GM21723 (cell line): ENCODE data around the gene GTF3C1.

Experiments used
- ATAC-seq: cut with Tn5 transposase; IDR thresholded peaks from one replicate; pipeline ENCODE4 v1.9.1; 2021; ENCODE audit warnings: mild to moderate bottlenecking, moderate library complexity; ENCODE audit not compliant: unreplicated experiment

GTF3C1 gene

GRCh38 chr16:27522173-27522707 lies 27.5 kb downstream of the GTF3C1 start:
- no peak for ATAC-seq

GRCh38 chr16:27520982-27521673 lies 28.6 kb downstream of the GTF3C1 start:
- ATAC-seq: no peak

- no peak for ATAC-seq
These were observed 31.5 kb downstream of the GTF3C1 start for GRCh38 chr16:27518226-27518625.

- no peak for ATAC-seq
These were observed 32.0 kb downstream of the GTF3C1 start for GRCh38 chr16:27517664-27518063.

GRCh38 chr16:27516365-27516764 lies 33.3 kb downstream of the GTF3C1 start:
- no peak for ATAC-seq

- ATAC-seq: no peak
These were observed 33.8 kb downstream of the GTF3C1 start for GRCh38 chr16:27515874-27516353.

GRCh38 chr16:27514806-27515205 lies 34.9 kb downstream of the GTF3C1 start:
- ATAC-seq: no peak

- ATAC-seq: no peak
These were observed 37.9 kb downstream of the GTF3C1 start for GRCh38 chr16:27511657-27512448.

GRCh38 chr16:27508476-27508875 lies 41.2 kb downstream of the GTF3C1 start:
- no peak for ATAC-seq

GRCh38 chr16:27506771-27507170 lies 42.9 kb downstream of the GTF3C1 start:
- no peak for ATAC-seq

GRCh38 chr16:27505297-27506236 lies 44.1 kb downstream of the GTF3C1 start:
- no peak for ATAC-seq

- ATAC-seq: no peak
These were observed 46.1 kb downstream of the GTF3C1 start for GRCh38 chr16:27503662-27504061.

- ATAC-seq: no peak
These were observed 48.9 kb downstream of the GTF3C1 start for GRCh38 chr16:27500801-27501200.

- ATAC-seq: no peak
These were observed 50.1 kb downstream of the GTF3C1 start for GRCh38 chr16:27499659-27500055.

GRCh38 chr16:27498916-27499658 lies 50.6 kb downstream of the GTF3C1 start:
- ATAC-seq: no peak

- ATAC-seq: no peak
These were observed 51.5 kb downstream of the GTF3C1 start for GRCh38 chr16:27498031-27498825.

GRCh38 chr16:27495191-27495590 lies 54.5 kb downstream of the GTF3C1 start:
- no peak for ATAC-seq

GRCh38 chr16:27492588-27492979 lies 57.1 kb downstream of the GTF3C1 start:
- ATAC-seq: no peak

- no peak for ATAC-seq
These were observed 57.7 kb downstream of the GTF3C1 start for GRCh38 chr16:27491894-27492587.
